ENCODE measurements around the gene MAP1B. TPM values are rescaled to one million over a fixed set of nuclear protein-coding genes. Genes with fewer than 3 reads are reported as not detected.

The MAP1B gene
- total RNA-seq, 1 donor from 2014 or later: 1,059 TPM

GRCh38 chr5:72066705-72067107 lies 40.6 kb upstream of the MAP1B start:
- Histone ChIP-seq H3K27me3 (no peaks in the 10 kb centered on the region), H3K4me3 (no peak overlapping the region), H3K9me3 (no peaks in the 10 kb centered on the region), H3K4me1 (no peaks in the 10 kb centered on the region), H3K36me3 (no peaks in the 10 kb centered on the region), H3K27ac (no peak overlapping the region)
- intact Hi-C loops (cut with DNase I): no loop called here
- DNase-seq (ENCODE audit: low spot score in 2 of 2): no peak
- TF ChIP-seq CTCF (IDR thresholded peaks at IDR 0.05): no peak

DNA sequence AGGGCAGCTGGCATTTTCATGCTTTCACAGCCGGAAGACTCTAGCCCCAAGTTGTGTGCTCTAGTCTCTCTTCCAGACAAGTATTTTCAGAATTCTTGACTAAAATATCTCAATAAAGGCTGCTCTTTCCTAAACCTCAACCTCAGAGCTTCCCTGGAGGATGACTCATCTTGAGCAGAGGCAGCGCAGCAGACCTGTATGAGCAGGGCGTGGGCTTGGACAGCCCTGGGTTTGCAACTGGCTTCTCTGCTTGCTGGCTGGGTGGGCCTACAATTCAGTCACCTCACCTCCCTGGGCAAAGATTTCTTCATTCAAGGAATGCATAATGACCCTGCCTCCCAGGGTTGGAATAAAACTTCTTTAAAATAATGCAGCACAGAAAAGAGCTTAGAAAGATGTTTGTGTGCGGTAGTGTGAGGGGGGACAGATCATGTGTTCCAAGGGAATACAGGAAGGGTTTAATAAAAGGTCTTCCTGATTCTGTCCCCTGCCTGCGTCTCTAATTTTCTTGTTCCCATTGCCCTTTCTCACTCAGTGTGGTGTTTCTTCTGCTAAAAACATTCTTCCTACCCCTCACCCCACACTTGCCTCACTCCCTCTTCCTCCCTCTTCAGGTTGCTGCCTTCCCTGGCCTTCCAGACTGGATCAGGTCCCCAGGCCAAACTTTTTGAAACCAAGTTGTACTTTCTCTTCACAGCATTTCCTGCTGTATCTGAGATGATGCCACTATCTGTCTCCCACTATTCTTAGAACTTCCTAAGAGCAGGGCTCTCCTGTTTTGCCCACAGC lies 39.4 kb upstream of the MAP1B start:
- intact Hi-C loops (cut with DNase I): no loop called here
- Histone ChIP-seq H3K36me3 (no peaks in the 10 kb centered on the region), H3K4me1 (no peaks in the 10 kb centered on the region), H3K9me3 (no peaks in the 10 kb centered on the region), H3K4me3 (no peak overlapping the region), H3K27ac (no peak overlapping the region), H3K27me3 (no peaks in the 10 kb centered on the region)
- DNase-seq (ENCODE audit: low spot score in 2 of 2): no peak
- no peak for TF ChIP-seq CTCF (IDR thresholded peaks at IDR 0.05)

DNA sequence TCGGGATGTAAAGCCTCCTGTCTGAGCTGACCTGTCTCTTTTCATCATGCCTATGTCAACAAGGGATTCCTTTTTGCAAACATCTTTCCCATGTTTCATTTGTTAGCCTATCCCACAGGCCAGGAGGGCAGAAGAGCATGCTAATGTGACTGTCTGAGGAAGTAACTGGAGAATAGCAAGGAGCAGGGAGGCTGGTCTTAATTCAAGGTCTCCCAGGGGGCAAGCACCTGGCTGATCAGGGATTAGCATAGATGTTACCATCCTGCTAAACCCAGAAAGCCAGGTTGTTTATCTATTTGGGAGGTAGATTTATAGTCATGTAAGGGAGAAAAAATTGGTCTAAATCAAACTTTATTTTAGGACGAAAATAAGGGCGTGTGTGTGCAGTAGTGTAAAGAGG lies 36.7 kb upstream of the MAP1B start:
- Histone ChIP-seq H3K27ac (no peak overlapping the region), H3K36me3 (no peaks in the 10 kb centered on the region), H3K4me1 (no peaks in the 10 kb centered on the region), H3K4me3 (no peak overlapping the region), H3K9me3 (no peaks in the 10 kb centered on the region), H3K27me3 (no peaks in the 10 kb centered on the region)
- intact Hi-C loops (cut with DNase I): no loop called here
- no peak for TF ChIP-seq CTCF (IDR thresholded peaks at IDR 0.05)
- no peak for DNase-seq (ENCODE audit: low spot score in 2 of 2)

DNA sequence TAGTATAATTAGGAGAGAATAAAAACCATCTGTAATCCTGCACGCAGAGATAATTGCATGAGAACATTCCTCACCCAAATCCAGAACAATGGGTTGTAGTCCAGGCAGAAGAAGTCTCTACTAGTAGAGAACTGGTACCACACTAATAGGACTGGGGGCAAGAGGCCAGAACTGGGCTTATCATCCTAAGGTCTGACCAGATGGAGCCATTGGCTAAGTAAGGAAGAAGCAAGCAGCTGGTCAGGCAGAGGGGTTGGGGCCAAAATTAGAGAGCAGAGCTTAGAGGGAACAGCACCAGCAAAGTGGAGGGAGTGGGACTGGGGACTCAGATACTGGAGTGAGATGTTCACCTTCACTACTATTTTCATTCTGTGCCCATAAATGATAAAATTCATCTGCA lies 35.4 kb upstream of the MAP1B start:
- H3K4me1 ChIP-seq: no peaks in the 10 kb centered on the region
- no peaks in the 10 kb centered on the region for H3K36me3 ChIP-seq
- no peak for DNase-seq (ENCODE audit: low spot score in 2 of 2)
- no peaks in the 10 kb centered on the region for H3K27me3 ChIP-seq
- no peak overlapping the region for H3K27ac ChIP-seq
- intact Hi-C loops (cut with DNase I): no loop called here
- H3K4me3 ChIP-seq: no peak overlapping the region
- H3K9me3 ChIP-seq: no peaks in the 10 kb centered on the region
- no peak for TF ChIP-seq CTCF (IDR thresholded peaks at IDR 0.05)

DNA sequence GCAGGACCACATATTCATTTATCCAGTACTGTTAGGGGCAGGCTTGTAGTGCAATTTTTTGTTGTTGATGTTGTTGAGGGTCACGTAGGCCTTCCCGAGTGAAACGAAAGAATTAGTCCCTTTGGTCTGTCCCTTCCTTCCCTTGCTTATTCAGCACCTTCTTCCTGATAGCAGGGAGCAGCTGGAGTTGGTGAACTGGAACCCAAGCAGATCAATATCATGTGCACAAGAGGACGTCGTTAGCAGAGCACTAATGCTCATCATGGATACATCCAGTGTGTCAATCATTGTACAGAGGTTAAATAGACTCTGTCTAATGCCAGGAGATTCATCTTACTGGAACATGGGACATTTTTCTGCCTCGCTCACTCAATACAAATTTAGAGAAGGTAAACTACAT lies 33.0 kb upstream of the MAP1B start:
- TF ChIP-seq CTCF (IDR thresholded peaks at IDR 0.05): no peak

More for the DNA sequence above, 33.0 kb upstream of the MAP1B start:
- H3K4me3 ChIP-seq: no peak overlapping the region
- H3K27me3 ChIP-seq: no peaks in the 10 kb centered on the region
- no peaks in the 10 kb centered on the region for H3K4me1 ChIP-seq
- no peaks in the 10 kb centered on the region for H3K9me3 ChIP-seq
- intact Hi-C loops (cut with DNase I): no loop called here
- no peak overlapping the region for H3K27ac ChIP-seq
- no peaks in the 10 kb centered on the region for H3K36me3 ChIP-seq
- DNase-seq (ENCODE audit: low spot score in 2 of 2): no peak
